GM23338 (cell line): Measurements from ENCODE around the gene IMPG2. TPM values are rescaled to one million over a fixed set of nuclear protein-coding genes. Genes with fewer than 3 reads are reported as not detected.

Experiments
- ATAC-seq: fragments of 200-7000 bp; cut with Tn5 transposase; 3 replicates; pipeline ENCODE4 v1.9.1; 2020
- DNase-seq: peaks from one replicate; pipeline ENCODE4 v3.0.0-alpha.2; 2015; ENCODE audit warnings: low spot score
- H2AFZ ChIP-seq: fragments of 200-600 bp; sonication (generic); 2 replicates; pipeline ENCODE4 v1.8.0; 2016; ENCODE audit warnings: antibody characterized with exemption, mild to moderate bottlenecking, moderate library complexity
- H3F3A ChIP-seq: fragments of 200-600 bp; sonication (generic); replicated peaks from 2 replicates; pipeline ENCODE4 v1.8.0; 2017; ENCODE audit warnings: antibody characterized with exemption, mixed run types, low read depth
- H3K27ac ChIP-seq: fragments of 200-600 bp; sonication (generic); 2 replicates; pipeline ENCODE4 v1.6.1; 2016; ENCODE audit warnings: low read depth
- H3K27me3 ChIP-seq: fragments of 200-600 bp; sonication (generic); 2 replicates; pipeline ENCODE4 v1.8.0; 2016; ENCODE audit warnings: mild to moderate bottlenecking, mixed run types, moderate library complexity; ENCODE audit not compliant: insufficient read depth
- H3K36me3 ChIP-seq: fragments of 200-600 bp; sonication (generic); 2 replicates; pipeline ENCODE4 v1.8.0; 2016; ENCODE audit warnings: mild to moderate bottlenecking; ENCODE audit not compliant: insufficient read depth
- H3K4me1 ChIP-seq: fragments of 200-600 bp; sonication (generic); 2 replicates; pipeline ENCODE4 v1.8.0; 2016; ENCODE audit warnings: mild to moderate bottlenecking, moderate library complexity; ENCODE audit not compliant: insufficient read depth
- H3K4me2 ChIP-seq: fragments of 200-600 bp; sonication (generic); 2 replicates; pipeline ENCODE4 v1.7.1; 2017; ENCODE audit warnings: mixed run types
- H3K4me3 ChIP-seq: fragments of 200-600 bp; sonication (generic); 2 replicates; pipeline ENCODE4 v1.6.1; 2016; ENCODE audit warnings: mixed run types
- H3K79me2 ChIP-seq: fragments of 200-600 bp; sonication (generic); replicated peaks from 2 replicates; pipeline ENCODE4 v1.8.0; 2017; ENCODE audit warnings: mild to moderate bottlenecking; ENCODE audit not compliant: insufficient read depth
- H3K9me2 ChIP-seq: fragments of 200-600 bp; sonication (generic); 2 replicates; pipeline ENCODE4 v1.8.0; 2017; ENCODE audit not compliant: insufficient read depth
- H4K20me1 ChIP-seq: fragments of 200-600 bp; sonication (generic); replicated peaks from 2 replicates; pipeline ENCODE4 v1.8.0; 2017; ENCODE audit warnings: mild to moderate bottlenecking; ENCODE audit not compliant: insufficient read depth
- H3K27ac Mint-ChIP-seq: 2 replicates; pipeline ENCODE4 v1.8.0; 2020; ENCODE audit warnings: inconsistent platforms, mild to moderate bottlenecking, moderate library complexity, mixed read lengths
- H3K27me3 Mint-ChIP-seq: 3 replicates; pipeline ENCODE4 v1.8.0; 2022; ENCODE audit warnings: low read depth, mild to moderate bottlenecking, moderate library complexity, mixed read lengths, inconsistent platforms; ENCODE audit not compliant: insufficient read depth, poor library complexity
- H3K36me3 Mint-ChIP-seq: 3 replicates; pipeline ENCODE4 v1.8.0; 2021; ENCODE audit warnings: low read depth, mild to moderate bottlenecking, inconsistent platforms, moderate library complexity, mixed read lengths
- H3K4me1 Mint-ChIP-seq: 3 replicates; pipeline ENCODE4 v1.8.0; 2020; ENCODE audit warnings: mild to moderate bottlenecking, inconsistent platforms, mixed read lengths
- H3K4me3 Mint-ChIP-seq: 3 replicates; pipeline ENCODE4 v1.8.0; 2021; ENCODE audit warnings: moderate library complexity, mild to moderate bottlenecking, inconsistent platforms, mixed read lengths
- H3K9me3 Mint-ChIP-seq: 3 replicates; pipeline ENCODE4 v1.8.0; 2020; ENCODE audit warnings: moderate library complexity, mild to moderate bottlenecking, inconsistent platforms, mixed read lengths
- CTCF ChIP-seq, 2 experiments: fragments of 200-600 bp in 1 of 2; sonication (generic) in 1 of 2; conservative IDR thresholded peaks; 2 replicates each; pipeline versions ENCODE4 v1.5.1 to v1.6.1; 2016 to 2017; ENCODE audit warnings: antibody characterized with exemption in 2 of 2, low read depth in 2 of 2, mild to moderate bottlenecking in 2 of 2, moderate library complexity in 1 of 2
- EZH2 ChIP-seq: fragments of 200-600 bp; sonication (generic); IDR thresholded peaks from one replicate; pipeline ENCODE4 v1.8.0; 2017; ENCODE audit warnings: antibody characterized with exemption, mild to moderate bottlenecking, low read depth; ENCODE audit not compliant: unreplicated experiment
- JUNB ChIP-seq: IDR thresholded peaks from one replicate; pipeline ENCODE4 v1.6.1; 2016; ENCODE audit warnings: antibody characterized with exemption; ENCODE audit not compliant: unreplicated experiment
- NANOG ChIP-seq: IDR thresholded peaks from 2 replicates; pipeline ENCODE4 v1.6.1; 2016; ENCODE audit warnings: antibody characterized with exemption, borderline replicate concordance
- REST ChIP-seq: IDR thresholded peaks from one replicate; pipeline ENCODE4 v1.6.1; 2018; ENCODE audit warnings: antibody characterized with exemption; ENCODE audit not compliant: unreplicated experiment
- STAT1 ChIP-seq: IDR thresholded peaks from one replicate; pipeline ENCODE4 v1.6.1; 2016; ENCODE audit warnings: antibody characterized with exemption; ENCODE audit not compliant: unreplicated experiment
- ZNF114 ChIP-seq: fragments of 250-450 bp; sonication (Bioruptor Pico); IDR thresholded peaks from 2 replicates; pipeline ENCODE4 v1.5.0; 2020; ENCODE audit warnings: mild to moderate bottlenecking, moderate library complexity
- ZNF331 ChIP-seq: fragments of 250-450 bp; sonication (Bioruptor Pico); IDR thresholded peaks from 2 replicates; pipeline ENCODE4 v1.5.0; 2020; ENCODE audit warnings: low read depth, mild to moderate bottlenecking, moderate library complexity
- ZNF462 ChIP-seq: fragments of 250-450 bp; sonication (Bioruptor Pico); IDR thresholded peaks from 2 replicates; pipeline ENCODE4 v1.5.0; 2020; ENCODE audit warnings: mild to moderate bottlenecking, moderate library complexity
- polyA plus RNA-seq: library from polyadenylated mRNA; unstranded; fragments of >200 nt; fragmentation: Nextera tagmentation; extraction: Ambion mirVana; gene quantifications from 2 replicates; pipeline ENCODE4 v1.2.1, GENCODE V29; 2016
- total RNA-seq: library from RNA; depleted of rRNA; stranded (reverse); fragments of >200 nt; shearing (Covaris generic); gene quantifications from 2 replicates; pipeline ENCODE4 v1.2.3, GENCODE V29; 2014

The IMPG2 gene
- total and polyA plus RNA-seq, 2 experiments from 2014 or later: not detected

- Histone ChIP-seq H3K4me3 (no peak overlapping the region), H3K79me2 (no peaks in the 10 kb centered on the region), H3K27ac (no peak overlapping the region), H3F3A (no peaks in the 10 kb centered on the region), H4K20me1 (no peaks in the 10 kb centered on the region), H3K36me3 (no peaks in the 10 kb centered on the region), H2AFZ (no peak overlapping the region), H3K4me1 (peaks cover 5% of the 10 kb centered on the region; the same call in 1 of the 2 replicates), H3K9me2 (no peaks in the 10 kb centered on the region), H3K27me3 (no peaks in the 10 kb centered on the region), H3K4me2 (no peak overlapping the region)
- no peaks in the 10 kb centered on the region for H3K9me3 Mint-ChIP-seq
- H3K27ac Mint-ChIP-seq: no peak overlapping the region
- no peak for ATAC-seq
- no peak for TF ChIP-seq ZNF114 (CRISPR knock-in tag)
- H3K4me1 Mint-ChIP-seq: 0 out of 3 replicates have a peak, but pooled peaks cover 6% of the 10 kb centered on the region
- no peaks in the 10 kb centered on the region for H3K27me3 Mint-ChIP-seq
- no peak for DNase-seq
- H3K36me3 Mint-ChIP-seq: no peaks in the 10 kb centered on the region
- H3K4me3 Mint-ChIP-seq: no peak overlapping the region
Measured at GRCh38 chr3:101228441-101228840, 91.9 kb downstream of the IMPG2 start.

- Histone ChIP-seq H4K20me1 (no peaks in the 10 kb centered on the region), H3K9me2 (no peaks in the 10 kb centered on the region), H3K4me1 (peaks cover 5% of the 10 kb centered on the region; the same call in 1 of the 2 replicates), H2AFZ (no peak overlapping the region), H3K4me3 (no peak overlapping the region), H3K36me3 (no peaks in the 10 kb centered on the region), H3K4me2 (no peak overlapping the region), H3F3A (no peaks in the 10 kb centered on the region), H3K27ac (no peak overlapping the region), H3K27me3 (no peaks in the 10 kb centered on the region), H3K79me2 (no peaks in the 10 kb centered on the region)
- Mint-ChIP-seq H3K9me3 (peaks cover 11% of the 10 kb centered on the region), H3K4me1 (0 out of 3 replicates have a peak, but pooled peaks cover 6% of the 10 kb centered on the region), H3K27me3 (no peaks in the 10 kb centered on the region), H3K4me3 (no peak overlapping the region), H3K36me3 (peaks cover 1% of the 10 kb centered on the region; the same call in 2 of the 3 replicates), H3K27ac (no peak overlapping the region)
- DNase-seq (no peak), ATAC-seq (no peak)
- TF ChIP-seq NANOG (no peak), EZH2 (no peak), STAT1 (no peak), REST (no peak), ZNF331 (CRISPR knock-in tag) (no peak), JUNB (no peak), CTCF (conservative IDR thresholded peaks at IDR 0.05; ENCODE audit: low read depth in 2 of 2) (no peak), ZNF462 (CRISPR knock-in tag) (no peak), ZNF114 (CRISPR knock-in tag) (no peak)
Measured at GRCh38 chr3:101224739-101225138, 95.6 kb downstream of the IMPG2 start.
